Measurements from ENCODE around the gene SLC30A3. TPM values are rescaled to one million over a fixed set of nuclear protein-coding genes. Genes with fewer than 3 reads are reported as not detected.

The SLC30A3 gene
- total RNA-seq, 2 donors from 2014 or later, result 0.50 TPM; not detected in 1

DNA sequence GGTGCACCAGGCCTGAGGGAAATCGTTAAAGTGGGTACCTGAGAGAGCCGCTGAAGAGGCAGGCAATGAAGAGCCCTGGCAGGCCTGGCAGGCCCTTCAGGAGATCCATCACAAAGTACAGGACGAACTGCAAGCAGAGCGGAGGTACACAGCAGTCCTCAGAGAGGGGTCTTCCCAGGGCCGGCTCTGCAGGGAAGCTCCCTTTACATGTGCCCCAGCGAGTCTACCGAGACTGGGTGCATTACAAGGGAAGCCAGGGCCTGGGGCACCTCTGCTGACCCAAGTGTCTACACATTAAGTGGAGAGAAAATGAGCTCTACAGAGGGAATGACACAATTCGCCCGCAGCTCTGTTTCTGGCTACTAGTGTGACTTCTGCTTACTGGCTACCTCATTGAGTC, 59.1 kb downstream of the SLC30A3 start:
- no peak for ATAC-seq (replicated peaks)
- no peaks in the 10 kb centered on the region for H3K27me3 Mint-ChIP-seq
- peaks cover 22% of the 10 kb centered on the region for H3K4me1 Mint-ChIP-seq
- H3K36me3 Mint-ChIP-seq (ENCODE audit: low read depth), result peaks cover 98% of the 10 kb centered on the region
- peak overlapping the region; percentile 68 for H3K27ac Mint-ChIP-seq
- no peaks in the 10 kb centered on the region for H3K9me3 Mint-ChIP-seq
- no peak overlapping the region for H3K4me3 Mint-ChIP-seq

Other genes starting within 250 kb of the SLC30A3 start
- gene TMEM214, start 230.1 kb downstream of the SLC30A3 start, total RNA-seq, result 10 to 100 TPM; 73.3 to 81.5 TPM
- 10 to 100 TPM; 13.1 to 14.3 TPM for gene AGBL5, start 211.4 kb downstream of the SLC30A3 start, total RNA-seq
- 100 to 1,000 TPM; 286 to 313 TPM for gene OST4, start 191.4 kb downstream of the SLC30A3 start, total RNA-seq
- under 1 TPM; 0.42 to 0.93 TPM for gene EMILIN1, start 184.4 kb downstream of the SLC30A3 start, total RNA-seq
- 10 to 100 TPM in 1 of 2 donors, 1 to 10 TPM in 1; 5.9 to 10.5 TPM for gene KHK, start 176.3 kb downstream of the SLC30A3 start, total RNA-seq
- 1 to 10 TPM; 3.7 to 4.6 TPM for gene CGREF1, start 143.9 kb downstream of the SLC30A3 start, total RNA-seq
- gene ABHD1, start 139.2 kb downstream of the SLC30A3 start, total RNA-seq, result under 1 TPM; 0.17 to 0.40 TPM
- gene PREB, start 128.4 kb downstream of the SLC30A3 start, total RNA-seq, result 10 to 100 TPM; 38.0 to 67.1 TPM
- not detected for gene PRR30, start 123.6 kb downstream of the SLC30A3 start, total RNA-seq
- not detected for gene TCF23, start 114.0 kb downstream of the SLC30A3 start, total RNA-seq
- 10 to 100 TPM; 45.9 to 59.2 TPM for gene ATRAID, start 51.0 kb downstream of the SLC30A3 start, total RNA-seq
- gene SLC5A6, start 50.8 kb downstream of the SLC30A3 start, total RNA-seq, result 10 to 100 TPM; 33.8 to 72.0 TPM
- 100 to 1,000 TPM in 1 of 2 donors, 10 to 100 TPM in 1; 54.0 to 106 TPM for gene CAD, start 45.7 kb downstream of the SLC30A3 start, total RNA-seq
- not detected for gene DNAJC5G, start 12.4 kb upstream of the SLC30A3 start, total RNA-seq
- under 1 TPM in 1 of 2 donors, not detected in 1; 0.13 TPM for gene TRIM54, start 19.4 kb upstream of the SLC30A3 start, total RNA-seq
- gene UCN, start 45.4 kb upstream of the SLC30A3 start, total RNA-seq, result 1 to 10 TPM; 1.7 to 2.4 TPM
- 10 to 100 TPM; 77.2 to 89.2 TPM for gene MPV17, start 60.0 kb upstream of the SLC30A3 start, total RNA-seq
- gene GTF3C2, start 93.7 kb upstream of the SLC30A3 start, total RNA-seq, result 10 to 100 TPM; 67.2 to 85.8 TPM
- 10 to 100 TPM; 34.7 to 42.9 TPM for gene EIF2B4, start 107.3 kb upstream of the SLC30A3 start, total RNA-seq
- gene SNX17, start 107.6 kb upstream of the SLC30A3 start, total RNA-seq, result 10 to 100 TPM; 59.0 to 90.4 TPM
- gene ZNF513, start 117.7 kb upstream of the SLC30A3 start, total RNA-seq, result 10 to 100 TPM; 10.8 to 16.2 TPM
- 100 to 1,000 TPM in 1 of 2 donors, 10 to 100 TPM in 1; 67.0 to 158 TPM for gene PPM1G, start 146.5 kb upstream of the SLC30A3 start, total RNA-seq
- gene NRBP1, start 165.6 kb upstream of the SLC30A3 start, total RNA-seq, result 10 to 100 TPM; 65.2 to 76.1 TPM
- gene KRTCAP3, start 179.3 kb upstream of the SLC30A3 start, total RNA-seq, result 1 to 10 TPM; 2.6 to 5.0 TPM
- 10 to 100 TPM; 10.5 to 18.6 TPM for gene IFT172, start 226.7 kb upstream of the SLC30A3 start, total RNA-seq
- under 1 TPM in 1 of 2 donors, not detected in 1; 0.21 TPM for gene FNDC4, start 232.2 kb upstream of the SLC30A3 start, total RNA-seq
- not detected for gene GCKR, start 233.8 kb upstream of the SLC30A3 start, total RNA-seq

Data from activated T-helper 17 cell treated with anti-CD3 and anti-CD28 coated beads, Interleukin-2, amount 50 U/mL, for 72 hours (primary cell).